ENCODE results near the gene FAF2. TPM values are rescaled to one million over a fixed set of nuclear protein-coding genes. Genes with fewer than 3 reads are reported as not detected.

FAF2 gene
- total RNA-seq, 4 donors from 2014 or later = 21.2 to 27.3 (median 23.9) TPM

- Histone ChIP-seq H3K36me3 (peaks cover 8 to 25% (median 23%) of the 10 kb centered on the region in 4 donors), H3K27ac (replicated peaks in 1 of 4) (no peak overlapping the region), H3K27me3 (no peaks in the 10 kb centered on the region), H3K4me1 (peaks cover 0 to 7% (median 3%) of the 10 kb centered on the region in 4 donors), H3K4me3 (no peak overlapping the region), H3K9me3 (no peaks in the 10 kb centered on the region)
- intact Hi-C loops (cut with DNase I) = no loop called here
- TF ChIP-seq, protein P1, sequence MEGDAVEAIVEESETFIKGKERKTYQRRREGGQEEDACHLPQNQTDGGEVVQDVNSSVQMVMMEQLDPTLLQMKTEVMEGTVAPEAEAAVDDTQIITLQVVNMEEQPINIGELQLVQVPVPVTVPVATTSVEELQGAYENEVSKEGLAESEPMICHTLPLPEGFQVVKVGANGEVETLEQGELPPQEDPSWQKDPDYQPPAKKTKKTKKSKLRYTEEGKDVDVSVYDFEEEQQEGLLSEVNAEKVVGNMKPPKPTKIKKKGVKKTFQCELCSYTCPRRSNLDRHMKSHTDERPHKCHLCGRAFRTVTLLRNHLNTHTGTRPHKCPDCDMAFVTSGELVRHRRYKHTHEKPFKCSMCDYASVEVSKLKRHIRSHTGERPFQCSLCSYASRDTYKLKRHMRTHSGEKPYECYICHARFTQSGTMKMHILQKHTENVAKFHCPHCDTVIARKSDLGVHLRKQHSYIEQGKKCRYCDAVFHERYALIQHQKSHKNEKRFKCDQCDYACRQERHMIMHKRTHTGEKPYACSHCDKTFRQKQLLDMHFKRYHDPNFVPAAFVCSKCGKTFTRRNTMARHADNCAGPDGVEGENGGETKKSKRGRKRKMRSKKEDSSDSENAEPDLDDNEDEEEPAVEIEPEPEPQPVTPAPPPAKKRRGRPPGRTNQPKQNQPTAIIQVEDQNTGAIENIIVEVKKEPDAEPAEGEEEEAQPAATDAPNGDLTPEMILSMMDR (IDR thresholded peaks at IDR 0.05) = no peak
- TF ChIP-seq EP300 (IDR thresholded peaks at IDR 0.05) (no peak), POLR2A (IDR thresholded peaks at IDR 0.05; ENCODE audit: low read depth) (no peak), POLR2AphosphoS5 (IDR thresholded peaks at IDR 0.05) (no peak)
- no peak for DNase-seq (ENCODE audit: extremely low spot score)
- 96% methylated on average over 6 of the region's 6 CpGs for WGBS
Measured at GRCh38 chr5:176524138-176524537, 76.0 kb downstream of the FAF2 start.

DNA sequence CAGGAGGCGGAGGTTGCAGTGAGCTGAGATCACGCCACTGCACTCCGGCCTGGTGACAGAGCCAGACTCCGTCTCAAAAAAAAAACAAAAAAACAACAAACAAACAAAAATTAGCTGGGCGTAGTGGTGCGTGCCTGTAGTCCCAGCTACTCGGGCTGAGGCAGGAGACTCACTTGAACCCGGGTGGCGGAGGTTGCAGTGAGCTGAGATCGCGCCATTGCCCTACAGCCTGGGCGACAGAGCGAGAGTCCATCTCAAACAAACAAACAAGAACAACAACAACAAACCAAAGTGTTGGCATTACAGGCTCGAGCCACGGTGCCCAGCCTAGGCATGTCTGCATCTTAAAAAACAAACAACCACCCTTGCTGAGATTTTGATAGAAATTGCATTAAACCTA lies 76.8 kb downstream of the FAF2 start:
- no peak overlapping the region for H3K4me3 ChIP-seq
- no peak overlapping the region for H3K27ac ChIP-seq (replicated peaks in 1 of 4)
- H3K36me3 ChIP-seq = peaks cover 17 to 33% (median 31%) of the 10 kb centered on the region in 4 donors
- WGBS = 91% methylated on average over 15 of the region's 15 CpGs
- no peak for DNase-seq (ENCODE audit: extremely low spot score)
- intact Hi-C loops (cut with DNase I) = no loop called here
- H3K4me1 ChIP-seq = peaks cover 0 to 11% (median 3%) of the 10 kb centered on the region in 4 donors
- no peaks in the 10 kb centered on the region for H3K9me3 ChIP-seq
- H3K27me3 ChIP-seq = no peaks in the 10 kb centered on the region
- TF ChIP-seq, protein P1 (IDR thresholded peaks at IDR 0.05) = no peak
- no peak for TF ChIP-seq POLR2A (IDR thresholded peaks at IDR 0.05; ENCODE audit: low read depth)
- TF ChIP-seq EP300 (IDR thresholded peaks at IDR 0.05) = no peak
- no peak for TF ChIP-seq POLR2AphosphoS5 (IDR thresholded peaks at IDR 0.05)

DNA sequence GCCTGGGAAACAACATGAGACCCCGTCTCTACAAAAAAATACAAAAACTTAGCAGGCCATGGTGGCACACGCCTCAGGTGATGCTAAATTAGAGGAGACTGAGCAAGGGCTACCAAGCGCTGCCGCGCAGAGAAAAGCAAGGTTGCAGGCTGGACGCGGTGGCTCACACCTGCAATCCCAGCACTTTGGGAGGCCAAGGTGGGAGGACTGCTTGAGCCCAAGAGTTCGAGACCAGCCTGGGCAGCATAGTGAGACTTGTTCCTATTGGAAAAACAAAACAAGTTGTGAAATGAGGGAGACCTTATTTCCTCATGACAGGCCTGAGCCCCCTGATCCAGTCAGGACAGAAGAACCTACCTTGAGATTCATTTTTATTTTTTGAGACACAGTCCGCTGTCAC lies 77.5 kb downstream of the FAF2 start:
- TF ChIP-seq POLR2A (IDR thresholded peaks at IDR 0.05; ENCODE audit: low read depth) (no peak), EP300 (IDR thresholded peaks at IDR 0.05) (no peak), POLR2AphosphoS5 (IDR thresholded peaks at IDR 0.05) (no peak)
- TF ChIP-seq, protein P1 (IDR thresholded peaks at IDR 0.05) = no peak
- H3K36me3 ChIP-seq = peaks cover 18 to 40% (median 38%) of the 10 kb centered on the region in 4 donors
- H3K4me3 ChIP-seq = no peak overlapping the region
- intact Hi-C loops (cut with DNase I) = no loop called here
- no peak for DNase-seq (ENCODE audit: extremely low spot score)
- no peaks in the 10 kb centered on the region for H3K27me3 ChIP-seq
- peaks cover 4 to 17% (median 8%) of the 10 kb centered on the region in 4 donors for H3K4me1 ChIP-seq
- H3K27ac ChIP-seq (replicated peaks in 1 of 4) = no peak overlapping the region
- no peaks in the 10 kb centered on the region for H3K9me3 ChIP-seq
- WGBS = 96% methylated on average over 9 of the region's 9 CpGs

- H3K36me3 ChIP-seq = peaks cover 26 to 48% (median 46%) of the 10 kb centered on the region in 4 donors
- intact Hi-C loops (cut with DNase I) = no loop called here
Measured at GRCh38 chr5:176526462-176526861, 78.3 kb downstream of the FAF2 start.

More at GRCh38 chr5:176526462-176526861, 78.3 kb downstream of the FAF2 start:
- H3K9me3 ChIP-seq = no peaks in the 10 kb centered on the region
- H3K4me1 ChIP-seq = peaks cover 12 to 25% (median 16%) of the 10 kb centered on the region in 4 donors
- no peak overlapping the region for H3K4me3 ChIP-seq
- H3K27ac ChIP-seq (replicated peaks in 1 of 4) = no peak overlapping the region
- TF ChIP-seq POLR2A (IDR thresholded peaks at IDR 0.05; ENCODE audit: low read depth) (no peak), POLR2AphosphoS5 (IDR thresholded peaks at IDR 0.05) (no peak), EP300 (IDR thresholded peaks at IDR 0.05) (no peak)
- TF ChIP-seq, protein P1 (IDR thresholded peaks at IDR 0.05) = no peak
- 86% methylated on average over 9 of the region's 9 CpGs for WGBS
- no peaks in the 10 kb centered on the region for H3K27me3 ChIP-seq
- DNase-seq (ENCODE audit: extremely low spot score) = no peak
